GM21786 (cell line): ENCODE measurements around the gene FBN1.

Experiments used
- ATAC-seq: cut with Tn5 transposase; IDR thresholded peaks from one replicate; pipeline ENCODE4 v1.9.1; 2021; ENCODE audit not compliant: unreplicated experiment

Gene FBN1

DNA sequence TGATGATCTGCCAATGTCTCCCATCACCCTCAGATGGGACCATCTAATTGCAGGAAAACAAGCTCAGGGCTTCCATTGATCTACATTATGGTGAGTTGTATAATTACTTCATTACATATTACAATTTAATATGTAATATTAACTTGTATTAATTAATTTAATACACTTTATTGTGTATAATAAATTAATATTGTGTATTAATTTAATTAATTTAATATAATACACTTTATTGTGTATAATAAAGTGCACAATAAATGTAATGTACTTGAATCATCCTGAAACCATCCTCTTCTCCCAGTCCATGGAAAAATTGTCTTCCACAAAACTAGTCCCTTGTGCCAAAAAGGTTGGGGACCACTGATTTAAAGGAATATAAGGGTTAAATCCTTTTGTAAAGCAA is 123.4 kb downstream of the FBN1 start:
- ATAC-seq = no peak

- ATAC-seq = no peak
Observed at GRCh38 chr15:48520376-48521155, 124.9 kb downstream of the FBN1 start.

- no peak for ATAC-seq
Observed at GRCh38 chr15:48516121-48516520, 129.4 kb downstream of the FBN1 start.

DNA sequence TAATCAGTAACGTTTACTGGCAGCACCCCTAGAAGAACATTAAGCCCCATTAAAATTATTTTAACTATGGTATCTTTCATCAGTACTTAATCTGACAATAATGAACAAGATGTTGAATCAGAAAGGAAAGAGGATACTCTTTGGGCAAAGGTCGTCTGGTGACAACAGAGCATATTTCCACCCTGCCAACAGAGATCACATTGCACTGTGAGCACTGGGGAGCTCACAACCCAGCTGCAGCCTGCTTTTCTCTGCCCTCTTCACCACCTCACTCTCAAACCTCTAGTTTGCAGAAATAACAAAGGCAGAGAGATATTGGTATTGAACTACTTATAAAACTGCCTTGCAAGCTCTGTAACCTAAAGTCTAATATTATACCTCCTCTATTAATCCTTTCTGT is 130.0 kb downstream of the FBN1 start:
- no peak for ATAC-seq

DNA sequence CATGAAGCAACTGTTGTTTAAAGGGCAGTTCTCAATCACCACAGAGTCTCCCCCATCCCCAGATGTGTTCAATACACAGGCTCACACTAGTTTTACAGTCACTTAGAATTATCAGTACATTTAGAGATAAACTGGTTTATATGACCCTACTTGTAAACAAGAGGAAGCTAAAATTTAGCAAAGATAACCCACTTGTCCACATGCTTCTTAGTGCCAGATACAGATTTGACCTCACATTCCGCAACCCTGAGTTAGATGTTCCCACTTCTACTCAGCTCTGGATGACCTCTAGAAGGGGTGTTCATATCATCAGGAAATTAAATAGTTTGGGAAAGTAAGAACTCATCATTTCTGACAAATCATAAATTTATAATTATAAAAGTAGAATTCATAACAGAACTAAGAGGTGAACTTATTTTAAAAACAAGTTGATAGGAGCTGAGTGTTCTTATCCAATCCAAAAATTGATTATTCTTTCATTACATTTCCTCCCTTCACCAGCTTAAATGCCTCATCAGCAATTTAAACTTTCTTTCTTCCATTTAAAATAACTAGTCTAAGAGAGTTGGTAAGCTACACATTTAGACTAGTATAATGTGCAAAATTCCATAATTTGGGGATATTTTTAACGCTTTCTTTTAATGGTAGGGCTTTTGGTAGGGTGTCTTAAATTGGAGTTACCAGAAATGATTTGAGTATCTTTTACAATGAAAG is 131.2 kb downstream of the FBN1 start:
- no peak for ATAC-seq

DNA sequence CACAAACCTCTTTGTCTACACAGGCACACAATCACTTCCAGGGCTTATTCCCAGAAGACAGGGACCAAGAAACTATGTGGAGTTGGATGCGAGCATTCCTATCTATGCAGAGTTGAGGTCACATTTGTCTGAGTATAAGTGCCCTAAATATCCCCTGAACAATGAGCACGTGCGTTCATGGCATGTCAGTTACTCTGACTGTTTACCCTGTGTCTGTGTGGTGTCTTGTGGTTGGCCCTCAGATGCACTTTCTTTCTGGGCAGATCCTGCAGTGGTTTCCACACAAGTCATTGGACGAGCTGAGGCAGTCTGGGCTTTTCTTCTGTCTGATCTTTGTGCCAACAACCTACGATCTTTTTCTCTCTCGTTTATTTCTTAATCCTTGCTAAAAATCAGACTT is 134.5 kb downstream of the FBN1 start:
- no peak for ATAC-seq

DNA sequence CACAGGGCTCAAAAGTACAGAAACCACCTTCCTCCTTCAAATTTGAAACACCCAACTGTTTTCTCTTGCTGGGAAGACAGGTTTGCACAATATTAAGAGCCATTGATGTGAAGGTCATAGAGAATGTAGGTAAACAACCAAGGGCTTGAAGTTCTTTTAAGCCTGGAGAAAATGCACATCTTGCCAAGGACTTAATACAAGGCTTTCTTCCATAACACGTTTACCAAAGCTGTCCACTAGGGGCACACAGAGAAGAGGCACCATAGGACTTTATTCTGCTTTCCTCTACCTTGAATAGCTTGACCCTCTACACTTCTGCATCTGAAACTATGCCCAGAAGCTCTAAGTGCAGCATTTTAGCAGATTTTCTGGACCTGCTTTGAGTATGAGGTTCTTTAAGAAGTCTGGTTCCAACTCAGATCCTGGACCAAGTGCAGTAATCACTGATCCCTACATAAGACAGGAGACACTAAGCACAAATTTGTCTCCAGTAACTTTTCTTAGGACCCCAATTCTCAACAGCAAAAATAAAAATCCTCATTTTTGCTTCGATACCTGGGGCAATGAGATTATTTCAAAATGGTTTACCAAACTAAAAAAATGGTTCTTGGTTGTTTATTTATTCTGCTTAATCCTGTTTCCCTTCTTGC is 138.0 kb downstream of the FBN1 start:
- ATAC-seq = peak; percentile 91

GRCh38 chr15:48505067-48505466 is 140.4 kb downstream of the FBN1 start:
- ATAC-seq = no peak

DNA sequence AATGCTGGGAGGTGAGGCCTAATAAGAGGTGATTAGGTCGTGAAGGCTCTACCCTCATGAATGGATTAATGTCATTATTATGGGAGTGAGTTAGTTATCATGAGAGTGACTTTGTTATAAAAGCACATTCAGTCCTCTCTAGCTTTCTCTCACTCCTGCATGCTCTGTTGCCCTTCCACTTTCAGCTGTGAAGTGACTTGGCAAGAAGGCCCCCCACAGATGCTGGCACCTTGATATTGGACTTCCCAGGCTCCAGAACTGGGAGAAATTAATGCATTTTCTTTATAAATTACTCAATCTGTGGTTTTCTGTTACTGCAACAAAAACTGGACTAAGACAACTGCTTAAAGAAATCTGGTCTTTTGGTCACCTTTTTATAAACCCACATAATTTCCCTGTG is 144.3 kb downstream of the FBN1 start:
- peak; percentile 61 for ATAC-seq

DNA sequence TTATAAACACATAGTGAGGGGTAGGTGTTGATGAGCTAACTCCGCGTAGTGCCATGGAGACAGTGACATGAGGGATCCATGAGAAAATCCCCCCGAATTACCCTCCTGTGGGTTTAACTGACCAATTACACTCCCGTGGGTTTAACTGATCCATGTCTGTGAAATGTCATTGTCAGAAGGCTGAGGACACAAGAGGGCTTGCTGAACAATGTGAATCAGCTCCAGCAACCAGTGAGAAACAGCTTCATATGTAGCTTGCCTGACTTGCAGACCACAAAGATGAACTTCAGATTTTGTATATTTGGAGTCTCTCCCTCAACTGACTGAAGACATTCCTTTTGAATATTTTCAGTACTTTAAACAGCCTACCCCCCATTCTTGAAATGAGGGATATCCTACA is 144.9 kb downstream of the FBN1 start:
- no peak for ATAC-seq

- no peak for ATAC-seq
Observed at GRCh38 chr15:48499978-48500377, 145.5 kb downstream of the FBN1 start.

- ATAC-seq = no peak
Observed at GRCh38 chr15:48498828-48499227, 146.7 kb downstream of the FBN1 start.

GRCh38 chr15:48494631-48495030 is 150.9 kb downstream of the FBN1 start:
- ATAC-seq = no peak

- no peak for ATAC-seq
Observed at GRCh38 chr15:48493763-48494225, 151.7 kb downstream of the FBN1 start.

DNA sequence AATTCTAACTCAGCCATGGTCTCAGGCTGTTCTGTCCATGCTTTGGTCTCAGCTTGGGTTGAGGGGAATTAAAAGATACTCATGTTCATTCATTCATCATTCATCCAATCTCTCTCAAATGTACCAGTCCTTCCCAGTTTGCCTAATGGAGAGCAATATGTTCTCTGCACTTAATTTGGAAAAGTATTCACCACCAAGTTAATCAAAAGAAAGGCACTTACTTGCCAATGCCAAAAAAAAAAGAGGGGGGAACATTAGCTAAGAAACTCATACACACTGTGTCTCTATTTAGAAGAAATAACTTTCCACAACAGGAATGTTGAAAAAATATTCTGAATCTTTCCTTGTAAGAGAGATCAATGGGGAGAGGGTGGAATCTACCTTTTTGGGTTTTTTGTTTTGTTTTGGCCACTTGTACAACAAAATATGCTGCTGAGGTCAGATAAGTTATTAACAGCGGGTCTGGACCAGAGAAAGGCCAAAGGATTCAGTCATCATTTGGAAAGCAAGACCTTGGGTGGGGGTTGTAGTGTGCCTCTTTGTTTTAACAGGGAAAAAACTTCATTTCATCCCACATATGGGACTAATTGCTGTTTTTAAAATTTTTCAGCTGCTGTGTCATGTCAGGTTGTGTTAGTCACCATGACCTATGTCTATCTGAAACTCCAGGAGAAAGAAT is 152.3 kb downstream of the FBN1 start:
- ATAC-seq = no peak

DNA sequence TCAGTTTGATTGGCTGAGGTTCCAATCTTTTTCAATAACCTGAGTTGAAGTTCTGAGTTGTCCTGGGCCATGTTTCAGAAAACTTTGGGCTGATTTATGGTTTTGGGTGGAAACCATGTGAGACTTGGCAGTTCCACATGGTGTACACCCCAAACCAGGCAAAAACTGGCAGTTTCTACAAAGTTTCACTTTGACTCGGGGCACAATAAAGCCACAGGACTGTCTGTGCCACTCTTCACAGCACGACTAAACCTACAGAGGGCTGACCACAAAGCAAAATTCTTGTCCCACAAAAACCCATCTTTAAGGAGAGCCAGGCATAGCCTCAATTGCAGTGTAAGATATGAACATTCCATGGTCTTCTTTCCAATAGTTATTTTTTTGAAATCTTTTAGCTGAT is 159.3 kb downstream of the FBN1 start:
- peak; percentile 48 for ATAC-seq

- ATAC-seq = no peak
Observed at GRCh38 chr15:48481802-48482201, 163.7 kb downstream of the FBN1 start.

- ATAC-seq = no peak
Observed at GRCh38 chr15:48479751-48480150, 165.8 kb downstream of the FBN1 start.

DNA sequence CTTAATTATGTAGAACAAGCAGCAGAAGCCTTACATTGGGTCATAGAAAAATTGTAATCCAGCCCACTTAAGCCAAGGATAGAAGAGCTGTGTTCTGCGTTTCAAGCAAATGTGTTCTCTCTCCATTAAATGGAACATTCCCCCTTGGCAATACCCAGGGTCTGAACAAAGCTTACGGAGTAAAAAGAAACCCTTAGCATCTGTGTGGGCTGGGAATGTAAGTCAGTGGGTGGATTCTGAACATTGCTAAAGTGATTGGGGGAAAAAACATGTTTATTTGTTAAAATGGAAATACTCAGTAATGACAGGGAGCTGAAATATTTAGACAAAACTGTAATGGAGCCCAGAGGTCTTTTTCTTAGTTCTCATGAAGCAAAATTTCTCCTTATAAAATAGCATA is 166.9 kb downstream of the FBN1 start:
- no peak for ATAC-seq

GRCh38 chr15:48477795-48478360 is 167.6 kb downstream of the FBN1 start:
- no peak for ATAC-seq
